Transverse colon (tissue), 4 donors: ENCODE results near the gene MSANTD3. TPM values are rescaled to one million over a fixed set of nuclear protein-coding genes. Genes with fewer than 3 reads are reported as not detected.

Source experiments
- DNase-seq: peaks from one replicate; pipeline ENCODE4 v3.0.0-alpha.2; 2019
- H3K27ac ChIP-seq, 4 donors: fragments of 200-600 bp; sonication (generic); 2 replicates each; pipeline ENCODE4 v1.5.1; 2016 to 2018; ENCODE audit warnings: inconsistent platforms in 4 of 4
- H3K27me3 ChIP-seq: fragments of 200-600 bp; sonication (generic); 2 replicates; pipeline ENCODE4 v1.5.1; 2017; ENCODE audit warnings: inconsistent platforms
- H3K36me3 ChIP-seq, 4 donors: fragments of 200-600 bp; sonication (generic); 2 replicates each; pipeline ENCODE4 v1.5.1; 2017 to 2019; ENCODE audit warnings: inconsistent platforms in 4 of 4
- H3K4me1 ChIP-seq, 4 donors: fragments of 200-600 bp; sonication (generic); 2 replicates each; pipeline ENCODE4 v1.5.1; 2017 to 2020; ENCODE audit warnings: inconsistent platforms in 4 of 4
- H3K4me3 ChIP-seq, 4 donors: fragments of 200-600 bp; sonication (generic); 1 replicate in 1 of 4; 2 replicates in 3 of 4; pipeline versions ENCODE4 v1.5.1 to v1.6.1; 2017 to 2019; ENCODE audit warnings: inconsistent platforms in 4 of 4
- H3K9me3 ChIP-seq, 2 donors: fragments of 200-600 bp; sonication (generic); 2 replicates each; pipeline ENCODE4 v1.5.1; 2017 to 2019; ENCODE audit warnings: inconsistent platforms in 2 of 2
- EP300 ChIP-seq: sonication (generic); formaldehyde crosslinking; IDR thresholded peaks from one replicate; pipeline ENCODE4 v1.6.1; 2017; ENCODE audit warnings: antibody characterized with exemption, low read depth
- POLR2A ChIP-seq: fragments of 450-650 bp; IDR thresholded peaks from one replicate; pipeline ENCODE4 v1.6.1; 2016; ENCODE audit warnings: antibody characterized with exemption, mild to moderate bottlenecking, moderate library complexity
- POLR2AphosphoS5 ChIP-seq, 3 donors: sonication (generic); formaldehyde crosslinking; IDR thresholded peaks; one replicate each; pipeline ENCODE4 v1.6.1; 2016; ENCODE audit warnings: antibody characterized with exemption in 3 of 3
- WGBS, 2 donors: methylation state at CpG; one replicate each; pipeline ENCODE4 v1.1.5; 2018; ENCODE audit warnings: low coverage in 1 of 2; 5-methylcytosine and 5-hydroxymethylcytosine counted together
- in situ Hi-C, 4 donors: fragments of 200-750 bp; cut with MboI; loops; one replicate each; pipeline versions ENCODE4 v1.15.0 to v1.15.1; 2017; ENCODE audit warnings: low sequenced_read_pairs in 3 of 4, low pct_ligation_motif_present in 1 of 4, low pct_unique_long_range_greater_than_20kb in 1 of 4
- intact Hi-C: fragments of 100-400 bp; cut with DNase I; formaldehyde crosslinking; loops from one replicate; pipeline ENCODE4 v1.15.1; 2023; ENCODE audit warnings: low total_unique reads
- total RNA-seq, 4 donors: library from RNA; depleted of rRNA; stranded (reverse); fragments of >200 nt; gene quantifications; one replicate each; pipeline ENCODE4 v1.1.0, GENCODE V29; 2016
- TF ChIP-seq, protein P1 (sequence below), 5 experiments: fragments of 200-600 bp in 3 of 5; fragments of 450-650 bp in 2 of 5; sonication (generic) in 3 of 5; IDR thresholded peaks; 1 replicate in 2 of 5; 2 replicates in 3 of 5; pipeline ENCODE4 v1.5.1; 2016 to 2017; ENCODE audit warnings: antibody characterized with exemption in 5 of 5, inconsistent platforms in 3 of 5, mild to moderate bottlenecking in 2 of 5, moderate library complexity in 1 of 5

Gene MSANTD3
- total RNA-seq, 4 donors from 2014 or later, result 7.1 to 26.3 (median 10.5) TPM

DNA sequence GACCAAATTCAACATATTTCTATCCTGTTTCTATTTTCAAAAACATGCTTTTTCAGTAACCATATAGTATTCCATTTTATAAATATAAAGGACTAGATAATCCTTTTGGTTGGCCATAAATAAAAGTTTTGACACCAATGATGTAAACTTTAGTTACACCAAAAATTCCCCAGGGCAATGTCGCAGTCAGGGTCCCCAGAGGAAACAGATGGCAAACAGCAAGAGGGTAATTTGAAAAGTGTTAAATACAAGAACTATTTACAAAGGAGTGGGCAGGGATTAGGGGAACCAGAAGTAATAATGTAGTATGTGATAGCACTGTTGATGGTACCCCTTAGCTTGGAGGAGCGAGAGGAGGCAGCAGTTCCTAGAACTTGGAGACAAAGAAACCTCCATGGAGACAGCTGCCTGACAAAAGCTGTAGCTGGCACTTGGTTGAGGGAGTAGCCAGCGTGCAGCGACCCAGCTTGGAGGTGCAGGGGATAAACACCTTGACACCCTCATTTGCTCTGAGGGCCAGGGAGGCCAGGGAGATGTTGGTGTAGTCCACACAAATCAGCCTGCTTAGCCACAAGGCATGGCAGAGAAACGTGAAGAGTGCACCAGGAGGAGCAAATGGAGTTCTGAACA is 18.3 kb upstream of the MSANTD3 start:
- Histone ChIP-seq H3K4me1 (peaks cover 0 to 8% (median 0%) of the 10 kb centered on the region in 4 donors), H3K4me3 (no peak overlapping the region), H3K9me3 (no peaks in the 10 kb centered on the region), H3K27me3 (no peaks in the 10 kb centered on the region), H3K36me3 (no peaks in the 10 kb centered on the region), H3K27ac (no peak overlapping the region)
- WGBS, 2 donors, result 57 to 62% methylated on average over 5 of the region's 5 CpGs
- intact Hi-C loops (no loop called here), in situ Hi-C loops (no loop called here)
- no peak for DNase-seq
- TF ChIP-seq EP300 (no peak), POLR2AphosphoS5 (IDR thresholded peaks at IDR 0.05) (no peak), POLR2A (no peak)
- TF ChIP-seq, protein P1, sequence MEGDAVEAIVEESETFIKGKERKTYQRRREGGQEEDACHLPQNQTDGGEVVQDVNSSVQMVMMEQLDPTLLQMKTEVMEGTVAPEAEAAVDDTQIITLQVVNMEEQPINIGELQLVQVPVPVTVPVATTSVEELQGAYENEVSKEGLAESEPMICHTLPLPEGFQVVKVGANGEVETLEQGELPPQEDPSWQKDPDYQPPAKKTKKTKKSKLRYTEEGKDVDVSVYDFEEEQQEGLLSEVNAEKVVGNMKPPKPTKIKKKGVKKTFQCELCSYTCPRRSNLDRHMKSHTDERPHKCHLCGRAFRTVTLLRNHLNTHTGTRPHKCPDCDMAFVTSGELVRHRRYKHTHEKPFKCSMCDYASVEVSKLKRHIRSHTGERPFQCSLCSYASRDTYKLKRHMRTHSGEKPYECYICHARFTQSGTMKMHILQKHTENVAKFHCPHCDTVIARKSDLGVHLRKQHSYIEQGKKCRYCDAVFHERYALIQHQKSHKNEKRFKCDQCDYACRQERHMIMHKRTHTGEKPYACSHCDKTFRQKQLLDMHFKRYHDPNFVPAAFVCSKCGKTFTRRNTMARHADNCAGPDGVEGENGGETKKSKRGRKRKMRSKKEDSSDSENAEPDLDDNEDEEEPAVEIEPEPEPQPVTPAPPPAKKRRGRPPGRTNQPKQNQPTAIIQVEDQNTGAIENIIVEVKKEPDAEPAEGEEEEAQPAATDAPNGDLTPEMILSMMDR (IDR thresholded peaks at IDR 0.05), result no peak

DNA sequence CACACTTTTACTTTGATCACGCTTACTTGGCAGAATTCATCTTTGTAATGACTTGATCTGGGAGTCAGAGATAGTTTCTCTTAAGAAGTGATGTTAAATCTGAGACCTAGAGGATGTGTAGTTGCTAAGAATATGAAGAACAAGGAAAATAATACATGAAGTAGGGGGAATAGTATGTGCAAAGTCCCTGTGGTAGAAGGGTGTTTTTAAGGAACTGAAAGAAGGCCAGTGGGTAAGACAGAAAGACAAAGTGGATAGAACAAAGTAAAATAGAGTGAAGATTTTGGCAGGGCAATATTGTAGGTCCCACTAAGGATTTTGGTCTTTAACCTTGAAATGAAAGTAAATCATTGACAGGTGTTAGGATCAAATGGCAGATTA is 17.8 kb upstream of the MSANTD3 start:
- TF ChIP-seq EP300 (no peak), POLR2AphosphoS5 (IDR thresholded peaks at IDR 0.05) (no peak), POLR2A (no peak)
- TF ChIP-seq, protein P1 (IDR thresholded peaks at IDR 0.05), result no peak
- in situ Hi-C loops (no loop called here), intact Hi-C loops (no loop called here)
- Histone ChIP-seq H3K4me1 (peaks cover 0 to 8% (median 0%) of the 10 kb centered on the region in 4 donors), H3K27me3 (no peaks in the 10 kb centered on the region), H3K36me3 (no peaks in the 10 kb centered on the region), H3K4me3 (no peak overlapping the region), H3K27ac (no peak overlapping the region), H3K9me3 (no peaks in the 10 kb centered on the region)
- 84 to 100% methylated on average over 1 of the region's 1 CpG for whole genome bisulfite sequencing, 2 donors
- DNase-seq, result no peak

DNA sequence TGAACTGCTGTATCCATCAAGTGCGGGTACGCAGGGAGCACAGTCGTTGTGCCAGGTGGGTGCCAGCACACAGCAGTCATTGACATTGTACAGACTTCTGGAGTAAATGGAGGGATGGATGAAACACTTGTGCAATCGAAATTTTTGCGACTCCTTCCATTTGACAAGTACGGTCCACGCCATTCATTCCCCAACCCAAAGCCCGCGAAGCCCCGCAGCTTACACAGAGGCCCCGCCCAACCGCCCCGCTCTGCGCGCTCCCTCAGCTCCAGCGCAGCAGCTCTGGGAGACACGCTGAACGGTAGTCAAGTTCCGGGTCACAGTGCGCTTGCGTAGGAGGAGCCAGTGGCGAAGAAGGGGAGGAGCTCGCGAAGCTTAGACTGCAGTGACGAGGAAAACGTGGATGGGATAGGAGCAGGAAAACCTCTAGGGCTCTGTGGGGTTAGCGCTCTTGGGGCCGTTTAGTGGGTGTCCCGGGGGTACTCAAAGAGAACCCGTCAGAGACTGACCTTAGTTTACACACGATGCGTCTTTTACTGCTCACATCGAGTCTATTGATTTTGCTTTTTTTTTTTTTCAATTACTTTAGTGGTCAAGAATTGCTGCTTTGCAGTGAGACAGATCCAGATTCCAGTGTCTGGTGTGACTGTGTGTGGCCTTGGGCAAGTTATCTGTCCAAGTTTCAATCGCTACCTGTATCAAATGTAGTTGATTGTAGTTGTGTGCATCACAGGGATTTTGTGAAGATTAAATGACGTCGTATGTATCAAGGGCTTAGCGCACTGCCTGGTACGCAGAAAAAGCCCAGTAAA is 15.3 kb upstream of the MSANTD3 start:
- H3K4me1 ChIP-seq, result peaks cover 0 to 8% (median 0%) of the 10 kb centered on the region in 4 donors
- peaks cover under 1% of the 10 kb centered on the region for H3K27me3 ChIP-seq
- peak overlapping the region; percentile 7 to 52 (median 29) for H3K27ac ChIP-seq
- peak; percentile 92 for DNase-seq
- TF ChIP-seq, protein P1 (IDR thresholded peaks at IDR 0.05), result no peak
- peak; percentile 28 to 71 (median 46) for TF ChIP-seq POLR2AphosphoS5 (IDR thresholded peaks at IDR 0.05)
- 5 to 14% methylated on average over 13 to 38 of the region's 38 CpGs for WGBS, 2 donors
- H3K36me3 ChIP-seq, result no peaks in the 10 kb centered on the region
- intact Hi-C loops, result no loop called here
- peak overlapping the region in 3 of 4 donors; percentile 36 to 57 (median 36) for H3K4me3 ChIP-seq
- in situ Hi-C loops, result loop anchor here in 1 of 4 donors (10.0 kb wide), 1 partner anchor 57 kb away; the partner anchor contains the start of gene TEX10
- no peaks in the 10 kb centered on the region for H3K9me3 ChIP-seq

DNA sequence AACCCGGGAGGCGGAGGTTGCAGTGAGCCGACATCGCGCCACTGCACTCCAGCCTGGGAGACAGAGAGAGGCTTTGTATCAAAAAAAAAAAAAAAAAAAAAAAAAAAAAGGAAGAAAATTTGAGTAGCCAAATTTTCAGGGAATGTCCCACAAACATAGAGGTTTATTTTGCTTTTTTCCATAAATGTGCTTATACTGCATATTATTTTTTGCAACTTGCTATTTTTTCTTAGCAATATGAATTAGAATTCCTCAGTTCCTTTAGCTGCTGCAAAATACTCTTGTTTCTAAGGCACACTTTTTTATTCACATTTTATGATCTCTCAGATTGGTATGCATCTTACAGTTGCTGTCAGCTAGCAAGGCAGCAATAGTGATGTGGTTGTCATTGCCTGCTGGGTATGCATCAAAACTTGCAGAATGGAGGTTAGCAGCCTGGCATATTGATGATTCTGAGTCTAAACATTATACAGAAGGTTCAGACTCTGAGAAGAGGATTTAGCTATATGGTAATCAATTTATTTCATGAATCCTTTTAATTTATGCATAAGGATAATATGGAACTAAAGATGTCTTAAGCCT is 13.0 kb upstream of the MSANTD3 start:
- peaks cover 0 to 8% (median 0%) of the 10 kb centered on the region in 4 donors for H3K4me1 ChIP-seq
- intact Hi-C loops, result no loop called here
- peaks cover 22% of the 10 kb centered on the region for H3K27me3 ChIP-seq
- in situ Hi-C loops, result loop anchor here in 1 of 4 donors (10.0 kb wide), 1 partner anchor 59 kb away; the partner anchor contains the start of gene TEX10
- TF ChIP-seq, protein P1 (IDR thresholded peaks at IDR 0.05), result no peak
- no peak for TF ChIP-seq POLR2A
- no peak for TF ChIP-seq POLR2AphosphoS5 (IDR thresholded peaks at IDR 0.05)
- TF ChIP-seq EP300, result no peak
- 80 to 95% methylated on average over 4 to 5 of the region's 5 CpGs for WGBS, 2 donors
- H3K9me3 ChIP-seq, result no peaks in the 10 kb centered on the region
- no peak overlapping the region for H3K27ac ChIP-seq
- H3K36me3 ChIP-seq, result no peaks in the 10 kb centered on the region
- H3K4me3 ChIP-seq, result no peak overlapping the region
- DNase-seq, result no peak
